ENCODE data around the gene GRK4.

Gene GRK4

GRCh38 chr4:3074078-3074845 is 110.9 kb downstream of the GRK4 start, which contains the start of the genes HTT and HTT-AS:
HTT (plus strand) TSS chr4:3074681; CDS start chr4:3074826, 145 bp downstream.
HTT-AS (minus strand) TSS chr4:3074538.
- DNase-seq: peak; percentile 98

GRCh38 chr4:3074846-3075651 is 111.7 kb downstream of the GRK4 start:
- peak; percentile 85 for DNase-seq

GRCh38 chr4:3075652-3075981 is 112.2 kb downstream of the GRK4 start:
- DNase-seq: no peak

- no peak for DNase-seq
These were observed 114.4 kb downstream of the GRK4 start for GRCh38 chr4:3077796-3078195.

- DNase-seq: no peak
These were observed 116.3 kb downstream of the GRK4 start for GRCh38 chr4:3079694-3080123.

GRCh38 chr4:3082925-3083515 is 119.6 kb downstream of the GRK4 start:
- no peak for DNase-seq

- DNase-seq: no peak
These were observed 120.4 kb downstream of the GRK4 start for GRCh38 chr4:3083732-3084131.

GRCh38 chr4:3085948-3086670 is 122.7 kb downstream of the GRK4 start:
- no peak for DNase-seq

- DNase-seq: no peak
These were observed 123.9 kb downstream of the GRK4 start for GRCh38 chr4:3087115-3087797.

Data from femur (tissue), 1 donor.